Measurements from ENCODE around the gene CEP76. TPM values are rescaled to one million over a fixed set of nuclear protein-coding genes. Genes with fewer than 3 reads are reported as not detected.
A peak's percentile ranks its signal among the peaks of the same experiment; 100 is the strongest.

CEP76 gene
- polyA plus RNA-seq, 3 donors = 2.7 to 3.4 (median 3.0) TPM

DNA sequence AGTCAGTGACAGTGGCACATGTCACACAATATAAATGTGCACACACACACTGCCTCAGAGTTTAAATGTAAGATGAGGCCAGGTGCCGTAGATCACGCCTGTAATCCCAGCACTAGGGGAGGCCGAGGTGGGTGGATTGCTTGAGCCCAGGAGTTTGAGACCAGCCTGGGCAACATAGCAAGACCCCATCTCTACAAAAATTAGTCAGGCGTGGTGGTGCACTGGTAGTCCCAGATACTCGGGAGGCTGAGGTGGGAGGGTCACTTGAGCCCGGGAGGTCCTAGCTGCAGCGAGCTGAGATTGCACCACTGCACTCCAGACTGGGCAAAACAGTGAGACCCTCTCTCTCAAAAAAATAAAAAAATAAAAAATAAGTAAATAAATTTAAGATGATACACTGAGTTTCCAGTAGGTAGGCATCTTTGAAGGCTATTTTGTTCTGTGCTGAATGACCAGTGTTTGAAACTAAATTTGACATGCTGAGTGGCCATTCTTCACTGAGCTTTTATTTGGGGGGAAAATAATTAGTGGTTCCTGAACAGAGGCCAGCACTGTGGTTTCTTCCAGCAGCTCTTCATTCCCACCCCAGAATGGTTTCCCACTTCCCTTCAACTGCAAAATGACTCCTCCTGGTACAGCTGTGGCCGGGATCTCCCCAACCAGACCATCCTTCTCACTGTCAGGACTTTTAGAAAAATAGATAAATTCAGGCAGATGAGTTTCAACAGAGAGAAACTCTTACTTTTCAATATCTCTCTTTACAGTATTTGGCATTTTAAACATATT is 45.2 kb upstream of the CEP76 start:
- H3K36me3 Mint-ChIP-seq = no peaks in the 10 kb centered on the region
- no peak overlapping the region for H3K4me3 ChIP-seq (replicated peaks in 1 of 3; ENCODE audit: low read depth in 2 of 3, low read length in 3 of 3)
- intact Hi-C loops (cut with micrococcal nuclease) = loop anchor here in 1 of 2 donors (5.0 kb wide), 1 partner anchor 145 kb away; no protein-coding TSS in a partner anchor
- TF ChIP-seq, protein P1, sequence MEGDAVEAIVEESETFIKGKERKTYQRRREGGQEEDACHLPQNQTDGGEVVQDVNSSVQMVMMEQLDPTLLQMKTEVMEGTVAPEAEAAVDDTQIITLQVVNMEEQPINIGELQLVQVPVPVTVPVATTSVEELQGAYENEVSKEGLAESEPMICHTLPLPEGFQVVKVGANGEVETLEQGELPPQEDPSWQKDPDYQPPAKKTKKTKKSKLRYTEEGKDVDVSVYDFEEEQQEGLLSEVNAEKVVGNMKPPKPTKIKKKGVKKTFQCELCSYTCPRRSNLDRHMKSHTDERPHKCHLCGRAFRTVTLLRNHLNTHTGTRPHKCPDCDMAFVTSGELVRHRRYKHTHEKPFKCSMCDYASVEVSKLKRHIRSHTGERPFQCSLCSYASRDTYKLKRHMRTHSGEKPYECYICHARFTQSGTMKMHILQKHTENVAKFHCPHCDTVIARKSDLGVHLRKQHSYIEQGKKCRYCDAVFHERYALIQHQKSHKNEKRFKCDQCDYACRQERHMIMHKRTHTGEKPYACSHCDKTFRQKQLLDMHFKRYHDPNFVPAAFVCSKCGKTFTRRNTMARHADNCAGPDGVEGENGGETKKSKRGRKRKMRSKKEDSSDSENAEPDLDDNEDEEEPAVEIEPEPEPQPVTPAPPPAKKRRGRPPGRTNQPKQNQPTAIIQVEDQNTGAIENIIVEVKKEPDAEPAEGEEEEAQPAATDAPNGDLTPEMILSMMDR (IDR thresholded peaks at IDR 0.05) = no peak
- no peaks in the 10 kb centered on the region for H4K20me1 ChIP-seq (ENCODE audit: insufficient read depth, low read length)
- no peak for DNase-seq
- H3K4me1 ChIP-seq (ENCODE audit: control insufficient read depth in 1 of 2, insufficient read depth in 2 of 2, low read length in 2 of 2) = no peaks in the 10 kb centered on the region
- no peak overlapping the region for H3K4me2 ChIP-seq (replicated peaks; ENCODE audit: extremely low read depth, low read length, poor library complexity, severe bottlenecking)
- H3K4me3 Mint-ChIP-seq = no peak overlapping the region
- peaks cover 0 to 3% (median 0%) of the 10 kb centered on the region in 7 donors for H3K9me3 Mint-ChIP-seq
- no peaks in the 10 kb centered on the region for H3K4me1 Mint-ChIP-seq
- H3K27ac Mint-ChIP-seq = no peak overlapping the region
- no peaks in the 10 kb centered on the region for H3K27me3 ChIP-seq (ENCODE audit: control insufficient read depth in 2 of 2, insufficient read depth in 2 of 2, low read length in 2 of 2)
- H3K27me3 Mint-ChIP-seq (ENCODE audit: low read depth in 3 of 3) = peaks cover 0 to 4% (median 3%) of the 10 kb centered on the region in 3 donors
- H2AFZ ChIP-seq (ENCODE audit: insufficient read depth, low read depth, low read length, poor library complexity, severe bottlenecking) = no peak overlapping the region
- no peaks in the 10 kb centered on the region for H3K36me3 ChIP-seq (replicated peaks in 1 of 2; ENCODE audit: control insufficient read depth in 1 of 2, insufficient read depth in 2 of 2, low read length in 2 of 2)
- H3K79me2 ChIP-seq (ENCODE audit: insufficient read depth, low read length) = no peaks in the 10 kb centered on the region
- no peaks in the 10 kb centered on the region for H3K9me3 ChIP-seq (replicated peaks in 1 of 2; ENCODE audit: control insufficient read depth in 1 of 2, insufficient read depth in 1 of 2, low read length in 2 of 2)
- H3K27ac ChIP-seq (ENCODE audit: low read depth in 1 of 2, low read length in 2 of 2) = no peak overlapping the region
- WGBS (ENCODE audit: insufficient coverage) = no CpG with 5 or more reads among the region's 8 CpGs
- H3K9ac ChIP-seq (ENCODE audit: insufficient read depth, low read length, poor library complexity, severe bottlenecking) = no peak overlapping the region

DNA sequence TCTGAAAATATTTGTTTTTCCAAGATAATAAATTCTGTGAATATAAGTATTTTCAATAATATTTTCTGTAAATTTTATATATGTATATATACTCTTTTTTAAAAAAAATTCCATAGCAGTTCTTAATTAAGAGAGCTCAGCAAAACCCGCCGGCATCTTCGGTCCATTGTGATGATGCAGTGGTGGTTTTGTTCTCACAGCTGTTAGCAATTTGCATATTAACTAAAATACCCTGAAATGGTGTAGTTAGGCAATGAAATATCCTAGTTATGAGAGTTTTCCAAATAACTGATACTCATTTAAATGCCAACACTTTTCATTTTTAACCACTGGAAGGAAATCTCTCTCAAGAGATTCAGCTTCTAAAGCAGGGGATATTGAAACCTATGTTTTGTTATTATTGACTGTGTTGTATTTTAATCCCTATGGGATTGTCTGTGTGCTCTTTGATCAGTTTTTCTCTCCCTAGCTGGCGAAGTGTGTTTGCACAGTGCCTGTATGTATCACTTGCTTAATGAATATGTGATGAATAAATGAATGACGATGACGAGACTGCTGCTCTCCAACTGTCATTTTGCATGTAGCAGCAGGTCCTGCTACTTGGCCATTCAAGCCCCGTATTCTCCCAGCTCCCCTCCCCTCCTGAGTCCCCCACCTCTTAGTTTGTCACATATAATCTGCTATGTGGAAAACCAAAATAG is 42.7 kb upstream of the CEP76 start:
- Mint-ChIP-seq H3K27me3 (ENCODE audit: low read depth in 3 of 3) (peaks cover 0 to 3% (median 2%) of the 10 kb centered on the region in 3 donors), H3K9me3 (no peaks in the 10 kb centered on the region), H3K36me3 (no peaks in the 10 kb centered on the region), H3K27ac (no peak overlapping the region), H3K4me1 (no peaks in the 10 kb centered on the region), H3K4me3 (no peak overlapping the region)
- Histone ChIP-seq H3K79me2 (ENCODE audit: insufficient read depth, low read length) (no peaks in the 10 kb centered on the region), H4K20me1 (ENCODE audit: insufficient read depth, low read length) (no peaks in the 10 kb centered on the region), H3K4me2 (replicated peaks; ENCODE audit: extremely low read depth, low read length, poor library complexity, severe bottlenecking) (no peak overlapping the region), H3K27me3 (ENCODE audit: control insufficient read depth in 2 of 2, insufficient read depth in 2 of 2, low read length in 2 of 2) (no peaks in the 10 kb centered on the region), H2AFZ (ENCODE audit: insufficient read depth, low read depth, low read length, poor library complexity, severe bottlenecking) (peak overlapping the region; percentile 31), H3K36me3 (replicated peaks in 1 of 2; ENCODE audit: control insufficient read depth in 1 of 2, insufficient read depth in 2 of 2, low read length in 2 of 2) (no peaks in the 10 kb centered on the region), H3K27ac (ENCODE audit: low read depth in 1 of 2, low read length in 2 of 2) (no peak overlapping the region), H3K4me1 (ENCODE audit: control insufficient read depth in 1 of 2, insufficient read depth in 2 of 2, low read length in 2 of 2) (no peaks in the 10 kb centered on the region), H3K4me3 (replicated peaks in 1 of 3; ENCODE audit: low read depth in 2 of 3, low read length in 3 of 3) (no peak overlapping the region), H3K9ac (ENCODE audit: insufficient read depth, low read length, poor library complexity, severe bottlenecking) (no peak overlapping the region), H3K9me3 (replicated peaks in 1 of 2; ENCODE audit: control insufficient read depth in 1 of 2, insufficient read depth in 1 of 2, low read length in 2 of 2) (no peaks in the 10 kb centered on the region)
- DNase-seq = no peak
- TF ChIP-seq, protein P1 (IDR thresholded peaks at IDR 0.05) = no peak
- no CpG with 5 or more reads among the region's 7 CpGs for whole genome bisulfite sequencing (ENCODE audit: insufficient coverage)
- intact Hi-C loops (cut with micrococcal nuclease) = loop anchor here in 1 of 2 donors (5.0 kb wide), 1 partner anchor 147 kb away; no protein-coding TSS in a partner anchor
